OCI-LY3 (cell line): Measurements from ENCODE around the gene NDUFS6.

Experiments
- H2AFZ ChIP-seq: fragments of 200-600, 300-600 bp; shearing (Covaris generic); 2 replicates; pipeline ENCODE4 v1.6.0; 2014; ENCODE audit warnings: antibody characterized with exemption, low read depth, low read length
- H3K27ac ChIP-seq: fragments of 200-600, 300-600 bp; sonication (generic); 2 replicates; pipeline ENCODE4 v1.5.1; 2014; ENCODE audit warnings: mild to moderate bottlenecking, low read length, moderate library complexity, mixed read lengths
- H3K27me3 ChIP-seq: fragments of 200-600, 300-600 bp; sonication (generic); 2 replicates; pipeline ENCODE4 v1.6.1; 2014; ENCODE audit warnings: low read depth, low read length, mixed read lengths
- H3K36me3 ChIP-seq: fragments of 200-600, 300-600 bp; sonication (generic); replicated peaks from 2 replicates; pipeline ENCODE3; 2014; ENCODE audit warnings: low read depth, low read length, mixed read lengths
- H3K4me1 ChIP-seq: fragments of 300-600, 200-600 bp; sonication (generic); 2 replicates; pipeline ENCODE4 v1.6.1; 2014; ENCODE audit warnings: low read length, mixed read lengths
- H3K4me2 ChIP-seq: fragments of 200-600, 300-600 bp; sonication (generic); 2 replicates; pipeline ENCODE4 v1.6.1; 2014; ENCODE audit warnings: low read length, mixed read lengths
- H3K4me3 ChIP-seq: fragments of 300-600, 200-600 bp; sonication (generic); 2 replicates; pipeline ENCODE4 v1.5.1; 2014; ENCODE audit warnings: antibody characterized with exemption, mild to moderate bottlenecking, low read length, moderate library complexity
- H3K79me2 ChIP-seq: fragments of 300-600, 200-600 bp; shearing (Covaris generic); 2 replicates; pipeline ENCODE4 v1.6.1; 2014; ENCODE audit warnings: mild to moderate bottlenecking, low read length, mixed read lengths
- H3K9ac ChIP-seq: fragments of 300-600, 200-600 bp; shearing (Covaris generic); 2 replicates; pipeline ENCODE4 v1.6.0; 2014; ENCODE audit warnings: mild to moderate bottlenecking, low read length, moderate library complexity
- H3K9me3 ChIP-seq: fragments of 200-600, 300-600 bp; shearing (Covaris generic); 2 replicates; pipeline ENCODE4 v1.6.1; 2014; ENCODE audit warnings: low read length, mixed read lengths; ENCODE audit not compliant: insufficient read depth
- H4K20me1 ChIP-seq: fragments of 200-600, 300-600 bp; sonication (generic); 2 replicates; pipeline ENCODE4 v1.6.1; 2016; ENCODE audit warnings: low read length, mixed read lengths; ENCODE audit not compliant: insufficient read depth
- EZH2phosphoT487 ChIP-seq: fragments of 200-600 bp; shearing (Covaris generic); IDR thresholded peaks from 2 replicates; pipeline ENCODE4 v1.6.1; 2018; ENCODE audit warnings: antibody characterized with exemption, mixed run types, low read depth
- TF ChIP-seq, protein P1 (sequence below): fragments of 200-600, 300-600 bp; sonication (generic); IDR thresholded peaks from 2 replicates; pipeline ENCODE4 v1.5.1; 2014; ENCODE audit warnings: antibody characterized with exemption, low read length, low read depth

The NDUFS6 gene

DNA sequence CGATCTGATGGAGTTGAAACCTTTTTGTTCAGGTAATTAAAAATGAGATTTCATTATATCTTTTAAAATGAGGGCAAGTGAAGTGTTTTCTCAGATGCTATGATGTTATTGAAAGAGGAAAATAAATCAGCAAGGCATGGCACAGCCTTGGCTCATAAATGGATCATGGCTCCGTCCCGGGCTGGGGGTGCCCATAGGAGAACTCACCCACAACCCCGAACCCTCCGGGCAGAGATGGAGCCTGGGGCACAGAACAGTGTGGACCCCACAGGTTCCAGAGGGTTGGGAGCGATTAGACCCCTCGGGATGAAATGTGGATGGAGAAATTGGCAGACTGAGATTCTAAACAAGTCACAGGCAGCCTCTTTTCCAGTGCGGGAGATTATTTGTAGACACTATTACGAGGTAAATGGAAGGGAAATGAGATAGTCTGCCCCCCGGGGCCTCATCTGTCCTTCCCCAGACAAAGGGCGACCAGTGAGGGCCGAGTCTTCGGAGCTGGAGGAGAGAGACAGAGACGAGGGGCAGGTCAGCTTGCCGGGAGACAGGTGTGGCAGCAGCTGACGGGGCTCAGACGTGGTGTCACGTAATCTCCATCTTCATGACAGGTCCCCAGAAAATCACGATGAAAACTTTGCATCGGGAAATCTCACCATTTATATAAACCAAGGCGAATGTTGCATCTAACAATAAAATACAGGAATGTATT lies 33.7 kb downstream of the NDUFS6 start:
- Histone ChIP-seq H3K4me3 (no peak overlapping the region), H2AFZ (no peak overlapping the region), H3K27ac (no peak overlapping the region), H3K9me3 (no peaks in the 10 kb centered on the region), H3K36me3 (no peaks in the 10 kb centered on the region), H3K4me1 (no peaks in the 10 kb centered on the region), H4K20me1 (no peaks in the 10 kb centered on the region), H3K4me2 (no peak overlapping the region), H3K9ac (no peak overlapping the region), H3K27me3 (no peaks in the 10 kb centered on the region), H3K79me2 (no peaks in the 10 kb centered on the region)
- no peak for TF ChIP-seq EZH2phosphoT487
- TF ChIP-seq, protein P1, sequence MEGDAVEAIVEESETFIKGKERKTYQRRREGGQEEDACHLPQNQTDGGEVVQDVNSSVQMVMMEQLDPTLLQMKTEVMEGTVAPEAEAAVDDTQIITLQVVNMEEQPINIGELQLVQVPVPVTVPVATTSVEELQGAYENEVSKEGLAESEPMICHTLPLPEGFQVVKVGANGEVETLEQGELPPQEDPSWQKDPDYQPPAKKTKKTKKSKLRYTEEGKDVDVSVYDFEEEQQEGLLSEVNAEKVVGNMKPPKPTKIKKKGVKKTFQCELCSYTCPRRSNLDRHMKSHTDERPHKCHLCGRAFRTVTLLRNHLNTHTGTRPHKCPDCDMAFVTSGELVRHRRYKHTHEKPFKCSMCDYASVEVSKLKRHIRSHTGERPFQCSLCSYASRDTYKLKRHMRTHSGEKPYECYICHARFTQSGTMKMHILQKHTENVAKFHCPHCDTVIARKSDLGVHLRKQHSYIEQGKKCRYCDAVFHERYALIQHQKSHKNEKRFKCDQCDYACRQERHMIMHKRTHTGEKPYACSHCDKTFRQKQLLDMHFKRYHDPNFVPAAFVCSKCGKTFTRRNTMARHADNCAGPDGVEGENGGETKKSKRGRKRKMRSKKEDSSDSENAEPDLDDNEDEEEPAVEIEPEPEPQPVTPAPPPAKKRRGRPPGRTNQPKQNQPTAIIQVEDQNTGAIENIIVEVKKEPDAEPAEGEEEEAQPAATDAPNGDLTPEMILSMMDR = no peak

- H3K27ac ChIP-seq = no peak overlapping the region
- no peaks in the 10 kb centered on the region for H3K27me3 ChIP-seq
- H3K9me3 ChIP-seq = no peaks in the 10 kb centered on the region
- H3K79me2 ChIP-seq = no peaks in the 10 kb centered on the region
- no peaks in the 10 kb centered on the region for H3K36me3 ChIP-seq
- H3K4me3 ChIP-seq = no peak overlapping the region
- no peaks in the 10 kb centered on the region for H4K20me1 ChIP-seq
- no peak overlapping the region for H2AFZ ChIP-seq
- no peak overlapping the region for H3K4me2 ChIP-seq
- no peak for TF ChIP-seq EZH2phosphoT487
- TF ChIP-seq, protein P1 = no peak
- no peaks in the 10 kb centered on the region for H3K4me1 ChIP-seq
- no peak overlapping the region for H3K9ac ChIP-seq
These were observed 34.2 kb downstream of the NDUFS6 start for GRCh38 chr5:1835431-1835830.

- H3K36me3 ChIP-seq = no peaks in the 10 kb centered on the region
- no peak overlapping the region for H3K4me2 ChIP-seq
- H3K9ac ChIP-seq = no peak overlapping the region
- no peaks in the 10 kb centered on the region for H4K20me1 ChIP-seq
- no peaks in the 10 kb centered on the region for H3K27me3 ChIP-seq
- no peaks in the 10 kb centered on the region for H3K4me1 ChIP-seq
- no peak for TF ChIP-seq EZH2phosphoT487
- TF ChIP-seq, protein P1 = no peak
- H3K9me3 ChIP-seq = no peaks in the 10 kb centered on the region
- H3K79me2 ChIP-seq = no peaks in the 10 kb centered on the region
- no peak overlapping the region for H3K27ac ChIP-seq
- no peak overlapping the region for H2AFZ ChIP-seq
- H3K4me3 ChIP-seq = no peak overlapping the region
These were observed 35.1 kb downstream of the NDUFS6 start for GRCh38 chr5:1836176-1836890.

DNA sequence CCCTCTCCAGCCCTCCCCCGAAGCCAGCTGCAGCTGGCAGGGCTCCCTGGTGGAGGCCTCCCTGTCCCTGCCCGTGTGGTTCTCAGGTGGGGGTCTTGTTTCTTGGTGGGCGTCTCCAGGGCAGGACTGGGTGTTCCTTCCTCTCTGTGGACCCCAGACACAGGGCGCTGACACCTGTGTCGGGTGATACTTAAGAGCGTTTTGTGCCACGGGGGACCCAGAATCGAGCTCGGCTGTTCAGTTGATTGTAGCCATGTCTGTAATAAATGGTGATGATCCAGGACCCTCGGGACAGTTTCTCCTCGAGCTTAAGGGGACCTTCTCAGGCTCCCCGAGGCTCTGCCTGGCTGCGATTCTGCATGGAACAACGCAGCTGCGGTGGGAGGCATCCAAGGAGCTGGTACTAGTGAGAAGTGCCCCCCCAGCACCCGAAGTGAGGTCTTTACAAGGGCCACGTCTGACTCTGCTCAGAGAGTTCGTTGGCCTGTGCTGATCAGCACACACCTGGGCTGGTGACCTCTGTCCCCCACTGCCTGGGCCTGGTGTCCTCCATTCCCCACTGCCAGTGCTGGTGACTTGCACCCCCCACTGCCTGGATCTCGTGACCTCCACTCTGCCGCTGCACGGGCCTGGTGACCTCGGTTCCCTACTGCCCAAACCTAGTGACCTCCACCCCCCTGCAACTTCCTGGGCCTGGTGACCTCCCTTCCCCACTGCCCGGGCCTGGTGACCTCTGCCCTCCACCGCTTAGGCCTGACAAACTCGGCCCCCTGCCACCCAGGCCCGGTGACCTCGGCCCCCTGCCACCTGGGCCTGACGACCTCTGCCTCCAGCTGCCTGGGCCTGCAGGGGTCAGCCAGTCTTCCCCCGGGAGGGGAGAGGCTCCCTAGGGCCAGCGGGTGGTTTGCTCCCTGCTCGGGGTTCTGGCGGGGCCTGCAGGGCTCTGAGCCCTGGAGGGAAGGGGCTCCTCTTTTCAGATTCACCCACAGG lies 36.0 kb downstream of the NDUFS6 start:
- Histone ChIP-seq H3K27me3 (no peaks in the 10 kb centered on the region), H3K79me2 (no peaks in the 10 kb centered on the region), H3K4me2 (no peak overlapping the region), H3K4me3 (no peak overlapping the region), H3K36me3 (no peaks in the 10 kb centered on the region), H3K27ac (no peak overlapping the region), H3K4me1 (no peaks in the 10 kb centered on the region), H3K9ac (no peak overlapping the region), H3K9me3 (no peaks in the 10 kb centered on the region), H4K20me1 (no peaks in the 10 kb centered on the region), H2AFZ (no peak overlapping the region)
- no peak for TF ChIP-seq EZH2phosphoT487
- TF ChIP-seq, protein P1 = no peak
